Measurements from ENCODE around the gene SDC4.

Gene SDC4

GRCh38 chr20:45297786-45298497 lies 50.3 kb downstream of the SDC4 start:
- no peak for DNase-seq (ENCODE audit: low read depth in 3 of 3, low spot score in 1 of 3)

GRCh38 chr20:45294659-45295058 lies 53.6 kb downstream of the SDC4 start:
- no peak for DNase-seq (ENCODE audit: low read depth in 3 of 3, low spot score in 1 of 3)

DNA sequence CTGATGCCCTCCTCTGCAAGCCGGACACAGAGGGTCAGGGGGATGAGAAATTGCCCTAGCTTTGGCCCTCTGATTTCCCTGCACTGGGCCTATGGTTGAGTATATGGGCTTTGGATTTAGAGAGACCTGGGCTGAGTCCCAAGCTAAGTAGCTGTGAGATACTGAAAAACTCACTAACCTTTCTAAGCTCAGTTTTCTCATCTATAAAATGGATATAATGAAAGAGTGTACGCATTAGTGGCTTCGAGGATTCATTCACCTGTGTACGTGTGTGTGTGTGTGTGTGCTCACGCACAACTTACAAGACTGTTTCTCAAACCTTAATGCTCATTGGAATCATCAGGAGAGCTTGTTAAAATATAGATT lies 54.2 kb downstream of the SDC4 start:
- no peak for DNase-seq (ENCODE audit: low read depth in 3 of 3, low spot score in 1 of 3)

DNA sequence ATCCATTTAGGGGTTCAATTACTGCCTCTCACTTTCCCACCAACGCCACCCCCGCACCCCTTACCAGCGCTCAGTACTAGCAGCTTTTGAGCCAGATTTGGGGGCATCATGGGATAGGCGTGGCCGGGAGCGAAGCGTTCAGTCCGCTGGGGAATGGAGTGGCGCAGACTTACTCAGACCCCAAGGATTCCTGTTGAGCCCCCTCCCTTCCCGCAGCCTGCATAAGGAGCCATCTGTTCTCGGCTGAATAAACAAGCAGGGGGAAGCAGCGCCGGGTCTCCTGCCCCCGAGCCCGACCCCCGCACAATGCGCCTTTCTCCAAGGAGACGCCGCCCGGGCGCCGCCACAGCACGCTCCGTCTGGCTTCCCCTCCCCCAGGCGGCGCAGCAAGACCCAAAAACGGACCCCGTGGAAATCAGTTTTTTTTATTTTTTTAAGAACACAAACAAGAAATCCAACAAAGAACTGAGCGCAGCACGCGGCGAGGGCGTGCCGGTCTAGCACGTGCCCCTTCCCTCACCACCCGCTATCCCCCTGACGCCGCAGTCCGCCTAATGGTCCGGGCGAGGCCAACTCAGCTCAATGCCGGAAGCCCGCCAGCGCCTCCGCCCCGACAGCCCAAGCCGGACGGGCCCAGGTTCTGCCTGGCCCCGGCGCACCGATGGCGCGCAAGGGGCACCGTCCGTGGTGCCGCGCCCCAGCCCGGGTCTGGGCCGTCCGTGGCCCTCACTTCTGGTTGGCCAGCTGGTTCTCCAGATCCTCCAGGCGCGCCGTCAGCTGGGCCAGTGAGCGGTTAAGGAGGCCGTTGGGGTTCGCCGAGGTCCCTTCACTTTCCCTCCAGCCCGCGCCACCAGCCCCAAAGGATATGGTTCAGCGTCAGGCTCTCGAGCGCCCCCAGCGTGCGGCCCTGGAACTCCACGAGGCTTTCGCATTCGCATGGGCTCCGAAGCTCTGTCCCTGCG lies 54.9 kb downstream of the SDC4 start:
- peak; percentile 26 to 85 (median 54) for DNase-seq (ENCODE audit: low read depth in 3 of 3, low spot score in 1 of 3)

- DNase-seq (ENCODE audit: low read depth in 3 of 3, low spot score in 1 of 3): no peak
Measured at GRCh38 chr20:45292343-45292742, 55.9 kb downstream of the SDC4 start.

DNA sequence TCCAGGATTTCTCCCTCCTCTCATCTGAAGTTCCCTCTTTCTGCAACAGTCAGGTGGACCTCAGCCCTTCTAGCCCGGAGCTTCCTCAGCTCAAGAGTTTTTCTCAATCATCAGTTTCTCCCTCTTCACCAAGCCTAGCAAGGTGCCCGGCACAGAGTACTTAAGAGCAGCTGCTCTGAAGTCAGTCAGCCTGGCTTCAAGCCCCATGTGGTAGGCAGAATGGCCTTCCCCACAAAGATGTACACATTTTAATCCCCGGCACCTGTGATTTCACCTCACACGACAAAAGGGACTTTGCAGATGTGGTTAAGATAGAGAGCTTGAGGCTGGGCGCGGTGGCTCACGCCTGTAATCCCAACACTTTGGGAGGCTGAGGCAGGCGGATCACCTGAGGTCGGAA lies 56.7 kb downstream of the SDC4 start:
- DNase-seq (ENCODE audit: low read depth in 3 of 3, low spot score in 1 of 3): no peak

- peak; percentile 24 to 43 (median 41) for DNase-seq (ENCODE audit: low read depth in 3 of 3, low spot score in 1 of 3)
Measured at GRCh38 chr20:45290677-45291355, 57.4 kb downstream of the SDC4 start.

DNA sequence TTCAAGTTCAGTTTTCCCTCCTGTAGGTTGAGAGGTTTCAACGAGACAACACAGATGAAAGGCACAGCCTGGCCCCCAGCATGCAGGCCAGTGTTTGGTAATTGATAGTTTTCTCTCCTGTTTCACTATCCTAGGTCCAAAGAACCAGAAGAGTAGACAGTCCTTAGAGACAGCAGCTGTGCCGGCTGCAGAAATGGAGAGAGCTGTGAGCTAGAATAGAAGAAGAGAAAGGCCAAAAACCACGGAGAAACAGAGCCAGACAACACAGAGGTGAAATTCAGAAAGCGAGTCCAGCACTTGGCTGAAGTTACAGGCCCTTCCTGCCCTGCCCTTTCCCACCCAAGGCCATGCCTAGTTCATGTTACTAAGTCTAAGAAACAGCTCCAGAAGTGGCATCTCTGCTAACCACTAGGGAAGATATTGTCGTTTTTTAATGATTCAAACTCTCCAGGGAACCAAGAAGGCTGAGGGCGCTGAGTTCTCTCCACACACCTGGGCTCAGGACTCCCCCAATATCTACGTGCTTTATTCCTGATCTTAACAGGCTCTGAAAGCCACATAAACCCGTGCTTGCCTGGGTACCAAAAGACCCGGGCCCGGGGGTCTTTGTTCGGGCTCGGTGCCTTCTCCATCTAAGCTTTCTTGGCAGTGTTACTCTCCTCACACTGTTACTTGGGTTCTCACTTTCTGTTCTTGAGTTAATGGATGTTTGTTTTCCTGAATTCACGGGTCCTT lies 58.1 kb downstream of the SDC4 start:
- no peak for DNase-seq (ENCODE audit: low read depth in 3 of 3, low spot score in 1 of 3)

DNA sequence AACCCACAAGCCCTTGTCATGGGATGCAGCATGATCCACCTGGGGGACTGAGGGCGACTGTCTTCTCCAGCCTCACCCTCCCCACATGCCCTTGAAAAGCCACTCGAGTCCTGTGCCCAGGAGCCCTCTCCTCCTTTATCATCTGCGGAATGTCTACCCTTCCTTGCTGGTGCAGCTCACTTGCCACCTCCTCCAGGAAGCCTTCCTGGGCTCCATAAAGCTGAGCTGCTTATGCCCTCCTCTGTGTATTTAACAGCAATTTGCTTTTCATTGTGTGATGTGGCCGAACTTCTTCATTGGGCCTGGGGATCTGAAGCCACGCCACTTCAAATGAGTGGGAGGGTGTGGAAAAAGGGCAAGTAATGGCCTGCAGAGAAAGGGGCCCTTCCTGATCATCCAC lies 59.4 kb downstream of the SDC4 start:
- DNase-seq (ENCODE audit: low read depth in 3 of 3, low spot score in 1 of 3): no peak

DNA sequence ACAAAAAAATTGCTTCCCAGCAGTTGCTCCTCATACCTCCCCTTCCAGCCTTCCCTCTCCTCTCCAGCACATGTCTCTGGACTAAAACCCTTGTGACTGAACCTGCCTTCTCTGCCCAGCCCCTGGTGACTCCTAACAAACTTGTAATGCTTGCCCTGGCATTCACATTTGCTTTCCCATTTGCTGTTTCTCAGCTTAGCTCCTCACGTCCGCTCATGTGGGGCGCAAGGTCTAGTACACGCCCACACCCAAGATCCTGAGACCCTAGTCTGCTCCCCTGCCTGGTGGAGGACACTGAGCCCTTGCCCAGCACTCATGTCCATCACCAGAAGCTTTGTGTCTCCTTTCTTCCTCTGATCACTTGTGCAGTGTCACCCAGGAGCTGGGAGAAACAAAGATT lies 59.8 kb downstream of the SDC4 start:
- no peak for DNase-seq (ENCODE audit: low read depth in 3 of 3, low spot score in 1 of 3)

- DNase-seq (ENCODE audit: low read depth in 3 of 3, low spot score in 1 of 3): no peak
Measured at GRCh38 chr20:45283551-45284057, 64.6 kb downstream of the SDC4 start.

DNA sequence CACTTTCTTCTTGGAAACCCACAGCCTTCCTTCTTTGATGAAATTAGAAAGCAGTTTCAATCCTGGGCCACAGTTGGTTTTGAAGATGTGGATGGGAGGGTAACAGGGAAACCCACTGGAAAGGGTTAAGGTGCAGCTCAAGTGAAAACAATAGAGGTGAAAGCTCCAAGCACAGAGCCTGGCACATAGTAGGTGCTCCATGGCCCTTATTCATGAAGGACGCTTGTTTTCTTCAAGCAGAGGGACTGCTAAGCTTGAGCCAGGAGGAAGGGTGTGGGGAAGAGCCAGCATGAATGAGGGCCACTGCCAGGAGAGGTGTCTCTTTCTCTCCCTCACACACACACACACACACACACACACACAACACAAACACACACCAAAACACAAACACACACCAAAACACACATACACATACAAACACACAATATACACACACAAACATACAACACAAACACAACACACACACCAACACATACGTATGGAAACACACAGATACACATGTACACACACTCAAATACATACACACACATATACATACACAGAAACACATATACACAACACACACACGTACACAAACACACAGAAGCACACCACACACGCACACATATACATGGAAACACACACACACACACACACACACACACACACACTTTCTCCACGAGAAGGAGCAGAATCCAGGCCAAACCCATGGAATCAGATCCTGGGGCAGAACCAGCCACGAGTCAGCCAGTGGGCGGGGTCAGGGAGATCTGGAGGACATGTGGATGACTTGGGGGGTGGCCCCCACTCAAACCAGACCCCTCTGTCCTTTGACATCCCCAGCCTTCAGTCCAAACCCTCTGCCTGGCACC lies 65.3 kb downstream of the SDC4 start:
- DNase-seq (ENCODE audit: low read depth in 3 of 3, low spot score in 1 of 3): no peak

- no peak for DNase-seq (ENCODE audit: low read depth in 3 of 3, low spot score in 1 of 3)
Measured at GRCh38 chr20:45279992-45280391, 68.2 kb downstream of the SDC4 start.

DNA sequence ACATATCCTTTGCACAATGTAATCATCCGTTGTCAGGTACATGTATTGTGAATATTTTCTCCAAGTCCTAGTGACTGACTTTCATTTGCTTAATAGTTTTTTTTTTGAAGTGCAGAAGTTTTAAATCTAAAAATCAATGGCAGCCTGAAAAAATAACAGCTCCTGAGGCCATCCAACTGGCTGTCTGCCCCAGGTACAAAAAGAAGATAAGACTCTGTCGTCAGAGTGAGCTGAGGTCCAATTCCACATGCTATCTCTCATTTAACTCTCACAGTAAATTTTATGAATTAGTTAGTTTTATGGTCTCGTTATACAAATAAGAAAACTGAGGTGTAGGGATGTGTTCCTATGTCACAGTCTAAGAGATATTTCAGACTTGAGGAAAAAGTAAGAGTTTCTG lies 72.9 kb downstream of the SDC4 start:
- DNase-seq (ENCODE audit: low read depth in 3 of 3, low spot score in 1 of 3): no peak

Data from stimulated activated CD4-positive, alpha-beta T cell treated with anti-CD3 and anti-CD28 coated beads, TNF-alpha, amount 100 ng/mL, for 1 hour (primary cell).